HG03460 (cell line): ENCODE data around the gene HNRNPM.
A peak's percentile ranks its signal among the peaks of the same experiment; 100 is the strongest.

Source experiments
- ATAC-seq: cut with Tn5 transposase; IDR thresholded peaks from one replicate; pipeline ENCODE4 v1.9.1; 2021; ENCODE audit not compliant: unreplicated experiment

Gene HNRNPM

GRCh38 chr19:8459520-8460270 lies 14.9 kb downstream of the HNRNPM start:
- no peak for ATAC-seq

GRCh38 chr19:8460516-8461298 lies 15.9 kb downstream of the HNRNPM start:
- no peak for ATAC-seq

GRCh38 chr19:8461376-8461775 lies 16.6 kb downstream of the HNRNPM start:
- no peak for ATAC-seq

GRCh38 chr19:8461891-8462290 lies 17.1 kb downstream of the HNRNPM start:
- ATAC-seq, result no peak

- ATAC-seq, result no peak
Observed at GRCh38 chr19:8462571-8462970, 17.8 kb downstream of the HNRNPM start.

GRCh38 chr19:8463365-8463764 lies 18.6 kb downstream of the HNRNPM start:
- no peak for ATAC-seq

- no peak for ATAC-seq
Observed at GRCh38 chr19:8466018-8466417, 21.2 kb downstream of the HNRNPM start.

GRCh38 chr19:8468124-8468523 lies 23.3 kb downstream of the HNRNPM start:
- no peak for ATAC-seq

- no peak for ATAC-seq
Observed at GRCh38 chr19:8468761-8469373, 24.1 kb downstream of the HNRNPM start.

GRCh38 chr19:8469613-8470368 lies 25.0 kb downstream of the HNRNPM start:
- ATAC-seq, result no peak

- peak; percentile 48 for ATAC-seq
Observed at GRCh38 chr19:8473648-8474476, 29.1 kb downstream of the HNRNPM start.

- ATAC-seq, result no peak
Observed at GRCh38 chr19:8475005-8475404, 30.2 kb downstream of the HNRNPM start.

GRCh38 chr19:8476524-8476923 lies 31.7 kb downstream of the HNRNPM start:
- ATAC-seq, result no peak

- ATAC-seq, result no peak
Observed at GRCh38 chr19:8477889-8478288, 33.1 kb downstream of the HNRNPM start.

- ATAC-seq, result no peak
Observed at GRCh38 chr19:8478598-8478997, 33.8 kb downstream of the HNRNPM start.

GRCh38 chr19:8481201-8481600 lies 36.4 kb downstream of the HNRNPM start:
- no peak for ATAC-seq

- no peak for ATAC-seq
Observed at GRCh38 chr19:8481616-8482015, 36.8 kb downstream of the HNRNPM start.

- ATAC-seq, result no peak
Observed at GRCh38 chr19:8482696-8483095, 37.9 kb downstream of the HNRNPM start.

GRCh38 chr19:8483165-8483564 lies 38.4 kb downstream of the HNRNPM start:
- ATAC-seq, result no peak

- ATAC-seq, result no peak
Observed at GRCh38 chr19:8484331-8484894, 39.6 kb downstream of the HNRNPM start.
